IMR-90 (cell line): Measurements from ENCODE around the gene LY6G6D. TPM values are rescaled to one million over a fixed set of nuclear protein-coding genes. Genes with fewer than 3 reads are reported as not detected.

Experiments used
- ATAC-seq: fragments of 200-7000 bp; cut with Tn5 transposase; 2 replicates; pipeline ENCODE4 v1.9.1; 2020; ENCODE audit warnings: low read depth, mild to moderate bottlenecking, moderate library complexity
- BruUV-seq: library from RNA; stranded (reverse); fragments of 400-500 nt; replicated peaks from 2 replicates; lab custom pipeline; 2021; lab: Mats Ljungman, UMichigan
- CTCF ChIA-PET: fragments of 300-600 bp; formaldehyde crosslinking; extraction: SDS; loops from one replicate; lab custom pipeline; 2021; ENCODE audit warnings: antibody characterized with exemption; lab: Yijun Ruan, JAX
- POLR2A ChIA-PET: fragments of 300-600 bp; sonication (Branson Sonifier 250); formaldehyde crosslinking; loops from one replicate; lab custom pipeline; 2022; ENCODE audit warnings: antibody characterized with exemption; ENCODE audit not compliant: unreplicated experiment; lab: Charles Lee
- DNase-seq: peaks from one replicate; pipeline ENCODE4 v3.0.0; 2013
- H2AFZ ChIP-seq: replicated peaks from 2 replicates; pipeline ENCODE3; 2013; ENCODE audit warnings: low read length, mild to moderate bottlenecking; ENCODE audit not compliant: poor library complexity
- H2AK5ac ChIP-seq: 2 replicates; pipeline ENCODE4 v1.6.1; 2013; ENCODE audit warnings: low read depth, low read length, inconsistent platforms
- H2AK9ac ChIP-seq: replicated peaks from 2 replicates; pipeline ENCODE3; 2013; ENCODE audit warnings: mild to moderate bottlenecking, low read depth, low read length, moderate library complexity; ENCODE audit not compliant: poor library complexity
- H2BK120ac ChIP-seq: 2 replicates; pipeline ENCODE4 v1.6.1; 2013; ENCODE audit warnings: low read depth, low read length, inconsistent platforms
- H2BK15ac ChIP-seq: 3 replicates; pipeline ENCODE4 v1.6.1; 2013; ENCODE audit warnings: low read depth, low read length, inconsistent platforms
- H2BK20ac ChIP-seq: 2 replicates; pipeline ENCODE4 v1.6.1; 2013; ENCODE audit warnings: low read depth, mild to moderate bottlenecking, inconsistent platforms, low read length, moderate library complexity
- H2BK5ac ChIP-seq: 2 replicates; pipeline ENCODE4 v1.6.1; 2013; ENCODE audit warnings: mild to moderate bottlenecking, low read depth, low read length, inconsistent platforms; ENCODE audit not compliant: poor library complexity, severe bottlenecking
- H3K14ac ChIP-seq: replicated peaks from 2 replicates; pipeline ENCODE4 v1.6.1; 2013; ENCODE audit warnings: low read depth, low read length, inconsistent platforms
- H3K18ac ChIP-seq: 2 replicates; pipeline ENCODE4 v1.6.1; 2013; ENCODE audit warnings: low read depth, low read length, control low read depth
- H3K23ac ChIP-seq: 2 replicates; pipeline ENCODE4 v1.6.1; 2013; ENCODE audit warnings: low read depth, low read length, inconsistent platforms
- H3K27ac ChIP-seq: 2 replicates; pipeline ENCODE4 v1.5.1; 2013; ENCODE audit warnings: mild to moderate bottlenecking, control low read depth, low read length; ENCODE audit not compliant: insufficient read depth
- H3K27me3 ChIP-seq: 2 replicates; pipeline ENCODE4 v1.6.1; 2013; ENCODE audit warnings: low read length; ENCODE audit not compliant: control insufficient read depth, insufficient read depth
- H3K36me3 ChIP-seq: 2 replicates; pipeline ENCODE4 v1.6.1; 2013; ENCODE audit warnings: low read length, mixed read lengths; ENCODE audit not compliant: control insufficient read depth, insufficient read depth
- H3K4ac ChIP-seq: 2 replicates; pipeline ENCODE4 v1.6.1; 2013; ENCODE audit warnings: low read depth, low read length, inconsistent platforms
- H3K4me1 ChIP-seq: 2 replicates; pipeline ENCODE4 v1.6.1; 2013; ENCODE audit warnings: low read length, mixed read lengths; ENCODE audit not compliant: control insufficient read depth, insufficient read depth
- H3K4me2 ChIP-seq: 2 replicates; pipeline ENCODE4 v1.6.1; 2013; ENCODE audit warnings: low read depth, mild to moderate bottlenecking, control low read depth, low read length, moderate library complexity
- H3K4me3 ChIP-seq: 2 replicates; pipeline ENCODE4 v1.5.1; 2013; ENCODE audit warnings: low read depth, mild to moderate bottlenecking, control low read depth, low read length, moderate library complexity; ENCODE audit not compliant: insufficient read depth
- H3K56ac ChIP-seq: 2 replicates; pipeline ENCODE4 v1.6.1; 2013; ENCODE audit warnings: low read length, inconsistent platforms; ENCODE audit not compliant: insufficient read depth; ENCODE audit errors: extremely low read depth
- H3K79me1 ChIP-seq, 2 experiments: 2 replicates each; pipeline ENCODE4 v1.6.1; 2013; ENCODE audit warnings: low read length in 2 of 2, inconsistent platforms in 1 of 2, low read depth in 1 of 2
- H3K9ac ChIP-seq: 2 replicates; pipeline ENCODE4 v1.6.1; 2013; ENCODE audit warnings: low read depth, low read length, control low read depth
- H3K9me1 ChIP-seq: 2 replicates; pipeline ENCODE4 v1.6.1; 2013; ENCODE audit warnings: low read length, inconsistent platforms; ENCODE audit not compliant: insufficient read depth
- H3K9me3 ChIP-seq: 2 replicates; pipeline ENCODE4 v1.6.1; 2013; ENCODE audit warnings: low read length; ENCODE audit not compliant: control insufficient read depth, insufficient read depth
- H4K20me1 ChIP-seq: 2 replicates; pipeline ENCODE4 v1.6.1; 2013; ENCODE audit warnings: low read length, inconsistent platforms; ENCODE audit not compliant: insufficient read depth
- H4K5ac ChIP-seq: 2 replicates; pipeline ENCODE4 v1.6.1; 2013; ENCODE audit warnings: mild to moderate bottlenecking, low read depth, low read length, control low read depth
- H4K8ac ChIP-seq, 2 experiments: 2 replicates each; pipeline ENCODE4 v1.6.1; 2013; ENCODE audit warnings: low read depth in 2 of 2, low read length in 2 of 2, control low read depth in 1 of 2, inconsistent platforms in 1 of 2
- H4K91ac ChIP-seq: 2 replicates; pipeline ENCODE4 v1.6.1; 2013; ENCODE audit warnings: low read depth, low read length, inconsistent platforms; ENCODE audit not compliant: insufficient read depth
- BHLHE40 ChIP-seq: fragments of 150-350 bp; IDR thresholded peaks from 2 replicates; pipeline ENCODE4 v1.6.1; 2016; ENCODE audit warnings: mild to moderate bottlenecking, low read depth, low read length
- CEBPB ChIP-seq: IDR thresholded peaks from 2 replicates; pipeline ENCODE4 v1.6.1; 2012; ENCODE audit warnings: low read depth, low read length, improper control_type of control experiment
- CHD1 ChIP-seq: IDR thresholded peaks from 2 replicates; pipeline ENCODE4 v1.6.1; 2012; ENCODE audit warnings: low read depth, low read length, improper control_type of control experiment
- FOS ChIP-seq: fragments of 150-350 bp; IDR thresholded peaks from 2 replicates; pipeline ENCODE4 v1.6.1; 2016; ENCODE audit warnings: low read depth, low read length
- MAFK ChIP-seq: IDR thresholded peaks from 2 replicates; pipeline ENCODE4 v1.6.1; 2012; ENCODE audit warnings: low read depth, low read length, improper control_type of control experiment
- MXI1 ChIP-seq: IDR thresholded peaks from 2 replicates; pipeline ENCODE4 v1.6.1; 2012; ENCODE audit warnings: low read depth, mild to moderate bottlenecking, low read length, moderate library complexity, borderline replicate concordance
- NFE2L2 ChIP-seq: fragments of 150-350 bp; IDR thresholded peaks from 2 replicates; pipeline ENCODE4 v1.6.1; 2016; ENCODE audit warnings: low read depth, mild to moderate bottlenecking, low read length
- RAD21 ChIP-seq: IDR thresholded peaks from 2 replicates; pipeline ENCODE4 v1.6.1; 2012; ENCODE audit warnings: low read length, improper control_type of control experiment
- RFX5 ChIP-seq: IDR thresholded peaks from 2 replicates; pipeline ENCODE4 v1.8.0; 2012; ENCODE audit warnings: low read depth, mild to moderate bottlenecking, low read length, moderate library complexity
- SMC3 ChIP-seq: fragments of 150-350 bp; IDR thresholded peaks from 2 replicates; pipeline ENCODE4 v1.6.1; 2016; ENCODE audit warnings: low read depth, mild to moderate bottlenecking, antibody characterized with exemption, low read length, moderate library complexity
- WGBS, 2 experiments: methylation state at CpG; one replicate each; pipeline versions ENCODE4 v1.1.5 to v1.1.7; 2013; ENCODE audit warnings: missing lambda C conversion rate in 2 of 2; ENCODE audit not compliant: insufficient read length in 1 of 2; ENCODE audit errors: extremely low coverage in 2 of 2; 5-methylcytosine and 5-hydroxymethylcytosine counted together
- dilution Hi-C: fragments of 300-500 bp; cut with HindIII; formaldehyde crosslinking; loops from one replicate; pipeline ENCODE4 v1.14.3; 2018; ENCODE audit warnings: low sequenced_read_pairs; ENCODE audit not compliant: unreplicated experiment
- in situ Hi-C: fragments of 300-500 bp; cut with MboI; formaldehyde crosslinking; loops from 3 replicates; pipeline ENCODE4 v1.14.3; 2019; ENCODE audit warnings: low sequenced_read_pairs, inconsistent platforms, mixed read lengths
- intact Hi-C: fragments of 100-400 bp; cut with micrococcal nuclease; formaldehyde crosslinking; loops from 2 replicates; pipeline ENCODE4 v1.10.0; 2022
- polyA plus RNA-seq, 3 experiments: library from polyadenylated mRNA; depleted of rRNA; stranded (reverse); fragments of >200 nt; gene quantifications; 2 replicates each; pipeline ENCODE4 v1.2.3, GENCODE V29; 2012; ENCODE audit warnings: low replicate concordance in 1 of 3
- total RNA-seq: library from RNA; depleted of rRNA; stranded (reverse); fragments of >200 nt; gene quantifications from 2 replicates; pipeline ENCODE4 v1.2.3, GENCODE V29; 2012
- TF ChIP-seq, protein P1 (sequence below): fragments of 150-350 bp; IDR thresholded peaks from 2 replicates; pipeline ENCODE4 v1.6.1; 2017; ENCODE audit warnings: mild to moderate bottlenecking, antibody characterized with exemption, low read length, low read depth

LY6G6D gene
- total and polyA plus RNA-seq, 2 of the 4 experiments (the other 2 are of a cell fraction): not detected

DNA sequence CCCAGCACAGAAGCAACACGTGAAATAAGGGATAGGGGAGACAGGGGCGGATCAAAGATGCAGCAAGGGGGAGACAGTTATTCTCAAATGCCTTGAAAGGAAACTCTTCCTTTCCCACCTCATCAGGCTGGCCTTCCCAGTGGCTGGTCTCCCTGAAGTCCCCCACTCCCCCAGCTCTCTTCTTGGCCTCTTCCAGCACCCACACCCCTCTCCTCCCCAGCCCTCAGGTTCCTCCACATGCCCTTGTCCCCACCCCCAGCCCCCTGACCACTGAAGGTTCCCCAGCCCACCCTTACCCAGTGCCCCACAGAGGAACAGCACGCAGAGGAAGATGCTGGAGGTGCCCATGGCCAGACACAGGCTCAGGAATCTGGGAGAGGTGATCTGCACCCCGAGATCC, 1.7 kb upstream of the LY6G6D start:
- Histone ChIP-seq H3K4me3 (no peak overlapping the region), H3K4me1 (no peaks in the 10 kb centered on the region), H3K27ac (no peak overlapping the region), H3K23ac (no peak overlapping the region), H4K8ac (no peak overlapping the region), H3K14ac (no peak overlapping the region), H3K18ac (no peak overlapping the region), H2AK5ac (no peak overlapping the region), H4K20me1 (no peaks in the 10 kb centered on the region; the same call in 1 of the 2 replicates), H3K9me1 (no peaks in the 10 kb centered on the region), H3K36me3 (no peaks in the 10 kb centered on the region), H2BK20ac (no peak overlapping the region), H2BK5ac (no peak overlapping the region), H2AFZ (no peak overlapping the region), H2AK9ac (peak overlapping the region; percentile 61), H3K56ac (no peak overlapping the region), H3K9ac (no peak overlapping the region), H4K91ac (no peak overlapping the region), H3K79me1 (no peaks in the 10 kb centered on the region), H3K9me3 (no peaks in the 10 kb centered on the region), H2BK120ac (no peak overlapping the region), H4K5ac (no peak overlapping the region), H3K4me2 (no peak overlapping the region), H2BK15ac (no peak overlapping the region), H3K4ac (no peak overlapping the region), H3K27me3 (peaks cover 37% of the 10 kb centered on the region)
- intact Hi-C loops: no loop called here
- CTCF ChIA-PET: no interaction called here
- dilution Hi-C loops: no loop called here
- ATAC-seq (no peak), DNase-seq (no peak)
- POLR2A ChIA-PET: no interaction called here
- in situ Hi-C loops: no loop called here
- no TSS peak for BruUV-seq
- TF ChIP-seq SMC3: no peak
- no peak for TF ChIP-seq BHLHE40
- TF ChIP-seq FOS: no peak
- no peak for TF ChIP-seq RAD21
- TF ChIP-seq, protein P1, sequence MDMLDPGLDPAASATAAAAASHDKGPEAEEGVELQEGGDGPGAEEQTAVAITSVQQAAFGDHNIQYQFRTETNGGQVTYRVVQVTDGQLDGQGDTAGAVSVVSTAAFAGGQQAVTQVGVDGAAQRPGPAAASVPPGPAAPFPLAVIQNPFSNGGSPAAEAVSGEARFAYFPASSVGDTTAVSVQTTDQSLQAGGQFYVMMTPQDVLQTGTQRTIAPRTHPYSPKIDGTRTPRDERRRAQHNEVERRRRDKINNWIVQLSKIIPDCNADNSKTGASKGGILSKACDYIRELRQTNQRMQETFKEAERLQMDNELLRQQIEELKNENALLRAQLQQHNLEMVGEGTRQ: no peak
- no peak for TF ChIP-seq NFE2L2
- TF ChIP-seq CEBPB: no peak
- TF ChIP-seq CHD1: no peak
- TF ChIP-seq RFX5: no peak
- TF ChIP-seq MXI1: no peak
- TF ChIP-seq MAFK: no peak
- no CpG with 5 or more reads among the region's 4 CpGs for WGBS, 2 experiments
